Body of pancreas (tissue), 4 donors: ENCODE measurements around the gene DNAH8.

Experiments
- CTCF ChIP-seq, 7 experiments: fragments of 450-650 bp in 4 of 7; fragments of 200-600 bp in 3 of 7; sonication (generic) in 3 of 7; IDR thresholded peaks; one replicate each; pipeline ENCODE4 v1.5.1; 2016 to 2019; ENCODE audit warnings: antibody characterized with exemption in 7 of 7
- POLR2A ChIP-seq, 3 donors: fragments of 450-650 bp; IDR thresholded peaks; one replicate each; pipeline ENCODE4 v1.6.1; 2016; ENCODE audit warnings: antibody characterized with exemption in 3 of 3, mild to moderate bottlenecking in 2 of 3

DNA sequence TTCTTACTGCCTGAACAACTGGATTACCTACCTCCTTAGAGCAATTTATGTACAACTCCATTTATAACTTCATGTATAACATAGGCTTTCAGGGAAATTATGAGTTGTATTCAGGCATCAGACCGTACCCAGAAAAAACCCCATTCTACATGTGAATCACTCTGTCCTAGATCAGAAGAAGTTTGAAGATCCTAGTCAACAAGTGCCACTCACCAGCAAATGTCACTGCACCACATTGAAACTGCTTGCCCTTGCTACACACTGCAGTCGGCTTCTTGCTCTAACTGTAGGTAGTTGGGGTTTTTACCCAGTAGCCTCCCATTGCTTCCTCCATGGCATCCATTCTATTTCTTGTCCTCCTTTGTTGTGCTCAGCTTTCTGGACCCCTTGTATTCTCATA is 132.4 kb downstream of the DNAH8 start:
- TF ChIP-seq CTCF (IDR thresholded peaks at IDR 0.05), result no peak
- no peak for TF ChIP-seq POLR2A (IDR thresholded peaks at IDR 0.05)
